ENCODE measurements around the gene CTNNA2. TPM values are rescaled to one million over a fixed set of nuclear protein-coding genes. Genes with fewer than 3 reads are reported as not detected.

Gene CTNNA2
- total and polyA plus RNA-seq, 8 donors: 0.28 to 5.7 (median 0.44) TPM; not detected in 4

GRCh38 chr2:80560326-80560725 is 1047.5 kb downstream of the CTNNA2 start:
- TF ChIP-seq POLR2A (IDR thresholded peaks at IDR 0.05) (no peak), POLR2AphosphoS5 (IDR thresholded peaks at IDR 0.05) (no peak), CTCF (IDR thresholded peaks at IDR 0.05) (no peak), EP300 (IDR thresholded peaks at IDR 0.05) (no peak)
- intact Hi-C loops (cut with DNase I; ENCODE audit: low total_unique reads): no loop called here
- H3K36me3 ChIP-seq: no peaks in the 10 kb centered on the region
- 50 to 62% (median 57%) methylated on average over 4 of the region's 4 CpGs for WGBS, 5 donors
- no peaks in the 10 kb centered on the region for H3K4me1 ChIP-seq
- no peak overlapping the region for H3K4me3 ChIP-seq
- no peak overlapping the region for H3K27ac ChIP-seq
- H3K27me3 ChIP-seq: no peaks in the 10 kb centered on the region
- no peak for DNase-seq
- no peaks in the 10 kb centered on the region for H3K9me3 ChIP-seq

- H3K4me3 ChIP-seq: no peak overlapping the region
- intact Hi-C loops (cut with DNase I; ENCODE audit: low total_unique reads): no loop called here
- DNase-seq: no peak
- TF ChIP-seq POLR2A (IDR thresholded peaks at IDR 0.05) (no peak), EP300 (IDR thresholded peaks at IDR 0.05) (no peak), POLR2AphosphoS5 (IDR thresholded peaks at IDR 0.05) (no peak), CTCF (IDR thresholded peaks at IDR 0.05) (no peak)
- no peaks in the 10 kb centered on the region for H3K27me3 ChIP-seq
- no peak overlapping the region for H3K27ac ChIP-seq
- no peaks in the 10 kb centered on the region for H3K9me3 ChIP-seq
- H3K4me1 ChIP-seq: no peaks in the 10 kb centered on the region
- no peaks in the 10 kb centered on the region for H3K36me3 ChIP-seq
- WGBS, 5 donors: 86 to 94% (median 90%) methylated on average over 3 of the region's 3 CpGs
Observed at GRCh38 chr2:80568011-80568410, 1055.2 kb downstream of the CTNNA2 start.

GRCh38 chr2:80573167-80573566 is 1060.3 kb downstream of the CTNNA2 start:
- DNase-seq: no peak
- Histone ChIP-seq H3K9me3 (no peaks in the 10 kb centered on the region), H3K4me3 (no peak overlapping the region), H3K27me3 (no peaks in the 10 kb centered on the region), H3K4me1 (no peaks in the 10 kb centered on the region), H3K36me3 (no peaks in the 10 kb centered on the region), H3K27ac (no peak overlapping the region)
- TF ChIP-seq CTCF (IDR thresholded peaks at IDR 0.05): no peak
- TF ChIP-seq EP300 (IDR thresholded peaks at IDR 0.05): no peak
- no peak for TF ChIP-seq POLR2A (IDR thresholded peaks at IDR 0.05)
- TF ChIP-seq POLR2AphosphoS5 (IDR thresholded peaks at IDR 0.05): no peak
- 51 to 71% (median 63%) methylated on average over 6 of the region's 6 CpGs for WGBS, 5 donors
- intact Hi-C loops (cut with DNase I; ENCODE audit: low total_unique reads): no loop called here

DNA sequence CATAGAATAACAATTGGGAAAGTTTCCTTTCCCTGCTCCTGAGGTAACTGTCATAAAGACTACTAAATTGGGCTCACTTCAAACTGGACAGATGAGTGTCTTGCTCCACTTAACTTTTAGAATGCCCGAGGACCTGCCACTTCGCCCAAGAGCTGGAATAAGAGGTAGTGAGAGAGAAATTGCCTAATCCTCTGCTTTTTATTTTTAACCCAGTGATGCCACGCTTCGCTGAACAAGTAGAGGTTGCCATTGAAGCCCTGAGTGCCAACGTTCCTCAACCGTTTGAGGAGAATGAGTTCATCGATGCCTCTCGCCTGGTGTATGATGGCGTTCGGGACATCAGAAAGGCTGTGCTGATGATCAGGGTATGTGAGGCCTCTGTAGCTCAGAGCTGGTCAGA is 1061.1 kb downstream of the CTNNA2 start:
- no peaks in the 10 kb centered on the region for H3K4me1 ChIP-seq
- WGBS, 5 donors: 90 to 94% (median 93%) methylated on average over 10 of the region's 10 CpGs
- no peak for DNase-seq
- intact Hi-C loops (cut with DNase I; ENCODE audit: low total_unique reads): no loop called here
- no peaks in the 10 kb centered on the region for H3K9me3 ChIP-seq
- no peaks in the 10 kb centered on the region for H3K27me3 ChIP-seq
- H3K36me3 ChIP-seq: no peaks in the 10 kb centered on the region
- no peak overlapping the region for H3K27ac ChIP-seq
- TF ChIP-seq POLR2AphosphoS5 (IDR thresholded peaks at IDR 0.05): no peak
- no peak for TF ChIP-seq EP300 (IDR thresholded peaks at IDR 0.05)
- no peak for TF ChIP-seq CTCF (IDR thresholded peaks at IDR 0.05)
- TF ChIP-seq POLR2A (IDR thresholded peaks at IDR 0.05): no peak
- no peak overlapping the region for H3K4me3 ChIP-seq
